SU-DHL-6 (cell line): ENCODE data around the gene KASH5.

Source experiments
- CTCF ChIP-seq: fragments of 200-600 bp; sonication (generic); IDR thresholded peaks from one replicate; pipeline ENCODE4 v1.5.1; 2017; ENCODE audit warnings: antibody characterized with exemption, mild to moderate bottlenecking, low read length, moderate library complexity; ENCODE audit not compliant: insufficient read depth, poor library complexity, severe bottlenecking
- EZH2phosphoT487 ChIP-seq: fragments of 200-600 bp; sonication (generic), shearing (Covaris generic); conservative IDR thresholded peaks from 2 replicates; pipeline ENCODE4 v1.6.1; 2018; ENCODE audit warnings: mild to moderate bottlenecking, antibody characterized with exemption, low read length, moderate library complexity, mixed read lengths

DNA sequence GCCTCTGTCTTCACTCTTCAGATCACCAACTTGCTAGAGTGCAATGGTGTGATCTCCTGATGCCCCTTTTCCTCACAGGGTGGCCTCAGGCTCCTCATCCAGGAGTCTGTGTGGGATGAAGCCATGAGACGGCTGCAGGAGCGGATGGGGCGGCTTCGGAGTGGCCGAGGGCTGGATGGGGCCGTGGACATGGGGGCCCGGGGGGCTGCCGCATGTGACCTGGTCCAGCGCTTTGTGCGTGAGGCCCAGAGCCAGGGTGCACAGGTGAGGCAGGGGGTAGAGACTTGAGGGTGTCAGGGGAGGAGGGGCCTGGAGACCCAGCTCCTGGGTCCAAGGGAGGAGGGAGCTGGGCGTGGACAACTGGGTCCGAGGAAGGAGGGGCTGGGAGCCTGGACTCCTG, 74.4 kb downstream of the KASH5 start:
- TF ChIP-seq CTCF, result no peak
- TF ChIP-seq EZH2phosphoT487, result no peak
